AG09309 (cell line): ENCODE data around the gene MT3.

Experiments
- DNase-seq: peaks from one replicate; pipeline ENCODE4 v3.0.0-alpha.2; 2010; ENCODE audit warnings: low read depth
- H3K4me3 ChIP-seq: 2 replicates; pipeline ENCODE4 v1.5.1; 2011; ENCODE audit warnings: mild to moderate bottlenecking, low read depth, low read length, moderate library complexity; ENCODE audit not compliant: control insufficient read depth
- CTCF ChIP-seq: IDR thresholded peaks from 2 replicates; pipeline ENCODE4 v1.5.1; 2011; ENCODE audit warnings: mild to moderate bottlenecking, low read depth, low read length, inconsistent platforms; ENCODE audit not compliant: insufficient read depth, control insufficient read depth; ENCODE audit errors: missing control alignments

Gene MT3

GRCh38 chr16:56549744-56550385 lies 39.5 kb upstream of the MT3 start:
- no peak overlapping the region for H3K4me3 ChIP-seq
- DNase-seq, result no peak
- TF ChIP-seq CTCF, result no peak

DNA sequence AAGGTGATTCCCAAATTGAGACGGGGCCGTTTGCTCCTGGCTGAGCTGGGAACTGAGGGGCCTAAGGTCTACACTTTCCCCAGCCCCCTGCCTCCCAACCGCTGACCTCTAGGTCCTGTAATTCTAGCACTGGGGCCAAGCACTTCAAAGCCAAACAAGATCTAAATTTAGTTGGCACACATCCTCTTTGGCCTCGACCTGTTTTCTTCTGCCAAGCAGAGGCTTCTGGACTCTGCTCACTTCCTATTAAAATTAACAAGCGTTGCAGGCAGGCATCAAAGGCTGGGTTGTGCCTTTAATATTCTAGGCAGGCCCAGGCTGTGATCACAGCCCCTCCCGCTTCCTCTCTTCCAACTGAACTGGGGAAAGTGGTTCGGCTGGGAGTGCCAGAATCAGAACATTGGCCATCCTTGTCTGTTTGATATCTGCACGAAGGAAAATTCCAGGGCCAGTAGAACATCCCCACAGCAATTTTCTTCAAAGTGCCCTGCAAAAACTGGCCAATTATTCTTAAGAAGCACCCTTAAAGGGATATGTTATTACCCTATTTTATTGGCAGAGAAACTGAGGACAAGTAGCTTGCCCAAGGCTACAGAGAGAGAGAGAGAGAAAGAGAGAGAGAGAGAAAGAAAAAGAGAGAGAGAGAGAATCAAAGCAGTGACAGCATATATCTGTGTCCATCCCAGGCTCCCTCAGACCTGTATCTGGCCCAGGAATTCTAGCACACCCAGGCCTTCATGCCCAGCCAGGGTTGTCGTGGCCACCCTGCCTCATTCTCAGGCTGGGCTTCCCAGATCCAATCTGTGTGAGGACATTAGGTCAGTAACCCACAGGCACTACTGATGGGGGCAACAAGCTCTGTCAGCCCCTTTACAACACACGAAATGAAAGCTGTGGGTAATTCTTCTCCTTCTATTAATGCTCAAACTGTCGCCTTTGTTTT lies 37.3 kb upstream of the MT3 start:
- DNase-seq, result no peak
- TF ChIP-seq CTCF, result no peak
- H3K4me3 ChIP-seq, result no peak overlapping the region

GRCh38 chr16:56554441-56554840 lies 34.9 kb upstream of the MT3 start:
- no peak for TF ChIP-seq CTCF
- H3K4me3 ChIP-seq, result no peak overlapping the region
- no peak for DNase-seq

- DNase-seq, result peak; percentile 55
- no peak for TF ChIP-seq CTCF
These were observed 31.1 kb upstream of the MT3 start for GRCh38 chr16:56558024-56558747.

DNA sequence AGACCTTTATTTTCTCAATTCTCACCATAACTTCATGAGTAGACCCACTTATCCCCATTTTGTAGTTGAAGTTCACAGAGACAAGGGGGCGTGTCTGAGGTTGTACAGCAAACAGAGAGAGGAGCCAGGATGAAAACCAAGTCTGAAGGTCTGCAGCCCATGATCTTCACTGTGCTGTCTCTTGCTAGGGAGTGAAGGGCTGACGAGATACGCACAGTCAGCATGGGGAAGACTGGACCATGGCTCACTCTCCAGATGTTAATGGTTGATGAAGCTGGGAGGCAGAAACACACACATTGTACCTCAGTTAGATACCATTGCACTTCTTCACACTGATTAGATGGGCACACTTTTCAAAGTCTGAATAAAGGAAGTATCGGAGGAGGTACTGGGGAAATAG lies 30.2 kb upstream of the MT3 start:
- no peak overlapping the region for H3K4me3 ChIP-seq
- TF ChIP-seq CTCF, result no peak
- no peak for DNase-seq

More at GRCh38 chr16:56558024-56558747, 31.1 kb upstream of the MT3 start:
- no peak overlapping the region for H3K4me3 ChIP-seq

DNA sequence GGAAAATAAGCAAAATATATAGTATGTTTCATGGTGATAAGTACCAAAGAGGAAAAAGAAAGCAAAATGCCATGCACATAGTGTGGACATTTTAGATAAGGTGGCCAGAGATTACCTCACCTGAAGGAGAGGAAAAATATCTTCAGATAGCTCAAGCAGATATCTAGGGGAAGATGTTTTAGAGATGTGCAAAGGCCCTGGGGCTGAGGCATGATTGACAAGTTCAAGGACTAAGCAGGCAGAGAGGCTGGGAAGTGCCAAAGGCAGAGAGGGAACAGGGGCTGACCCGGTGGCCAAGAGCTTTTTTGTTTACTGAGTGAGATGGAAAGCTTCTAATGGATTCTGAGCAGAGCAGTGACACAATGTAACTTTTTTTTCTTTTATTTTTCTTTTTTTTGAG lies 28.9 kb upstream of the MT3 start:
- H3K4me3 ChIP-seq, result no peak overlapping the region
- no peak for TF ChIP-seq CTCF
- DNase-seq, result no peak
